ENCODE data around the gene MAFG.

DNA sequence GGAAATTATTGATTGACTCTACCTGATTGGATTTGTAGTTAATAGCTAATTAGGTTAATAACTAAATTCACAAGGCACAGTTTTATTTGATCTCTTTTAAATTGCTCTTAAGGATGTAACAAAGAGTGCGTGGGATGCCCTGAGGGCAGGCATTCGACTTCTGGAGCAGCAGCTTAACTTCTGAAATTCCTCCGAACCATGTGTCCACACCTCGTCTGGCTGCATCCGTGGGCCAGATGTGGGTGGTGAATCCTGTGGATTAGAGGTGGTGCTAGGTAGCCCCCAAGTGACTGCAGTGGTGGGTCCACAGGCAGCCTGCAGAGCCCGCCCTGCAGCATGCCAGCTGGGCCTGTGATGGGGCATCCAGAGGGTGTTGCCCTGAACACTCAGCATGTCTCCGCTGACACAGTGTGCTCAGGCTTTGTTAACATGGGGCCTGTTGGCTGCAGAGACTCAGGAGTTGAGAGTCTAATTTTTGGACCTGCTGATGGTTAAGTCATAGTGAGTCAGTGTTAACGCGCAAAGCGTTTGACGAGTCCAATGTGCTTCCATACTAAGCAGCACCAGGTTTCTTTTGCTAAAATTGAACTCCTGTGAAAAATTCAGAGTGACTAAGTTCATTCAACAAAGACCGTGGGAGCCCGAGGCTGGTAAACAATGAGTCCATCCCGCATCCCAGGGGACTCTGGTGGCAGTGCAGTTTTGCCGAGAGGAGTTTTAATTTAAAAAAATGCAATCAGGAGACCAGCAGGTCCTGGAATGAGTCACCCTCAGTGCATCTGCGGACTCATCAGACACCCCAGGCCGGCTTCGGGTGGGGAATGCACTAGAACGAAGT is 29.3 kb downstream of the MAFG start:
- TF ChIP-seq PCBP2 (IDR thresholded peaks at IDR 0.05; ENCODE audit: low read depth, low read length, poor library complexity, severe bottlenecking) (no peak), JUND (IDR thresholded peaks at IDR 0.05; ENCODE audit: borderline replicate concordance, low read depth, low read length) (peak; percentile 52; the same call in 1 of the 2 replicates), JUND (tag; IDR thresholded peaks at IDR 0.05; ENCODE audit: borderline replicate concordance, low read depth, low read length) (no peak), CREM (IDR thresholded peaks at IDR 0.05; ENCODE audit: low read depth) (no peak), ZNF561 (CRISPR knock-in tag; conservative IDR thresholded peaks at IDR 0.05) (no peak), ARNT (IDR thresholded peaks at IDR 0.05) (no peak), HCFC1 (IDR thresholded peaks at IDR 0.05; ENCODE audit: low read depth, low read length) (no peak), ZNF263 (CRISPR knock-in tag; IDR thresholded peaks at IDR 0.05; ENCODE audit: borderline replicate concordance) (no peak), POLR3A (IDR thresholded peaks at IDR 0.05; ENCODE audit: borderline replicate concordance, extremely low read depth, insufficient read depth, insufficient read length) (no peak), RFX5 (IDR thresholded peaks at IDR 0.05; ENCODE audit: low read depth, low read length) (no peak)
- TF ChIP-seq, protein P1, sequence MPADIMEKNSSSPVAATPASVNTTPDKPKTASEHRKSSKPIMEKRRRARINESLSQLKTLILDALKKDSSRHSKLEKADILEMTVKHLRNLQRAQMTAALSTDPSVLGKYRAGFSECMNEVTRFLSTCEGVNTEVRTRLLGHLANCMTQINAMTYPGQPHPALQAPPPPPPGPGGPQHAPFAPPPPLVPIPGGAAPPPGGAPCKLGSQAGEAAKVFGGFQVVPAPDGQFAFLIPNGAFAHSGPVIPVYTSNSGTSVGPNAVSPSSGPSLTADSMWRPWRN (IDR thresholded peaks at IDR 0.05; ENCODE audit: low read depth): no peak
- TF ChIP-seq, protein P2, sequence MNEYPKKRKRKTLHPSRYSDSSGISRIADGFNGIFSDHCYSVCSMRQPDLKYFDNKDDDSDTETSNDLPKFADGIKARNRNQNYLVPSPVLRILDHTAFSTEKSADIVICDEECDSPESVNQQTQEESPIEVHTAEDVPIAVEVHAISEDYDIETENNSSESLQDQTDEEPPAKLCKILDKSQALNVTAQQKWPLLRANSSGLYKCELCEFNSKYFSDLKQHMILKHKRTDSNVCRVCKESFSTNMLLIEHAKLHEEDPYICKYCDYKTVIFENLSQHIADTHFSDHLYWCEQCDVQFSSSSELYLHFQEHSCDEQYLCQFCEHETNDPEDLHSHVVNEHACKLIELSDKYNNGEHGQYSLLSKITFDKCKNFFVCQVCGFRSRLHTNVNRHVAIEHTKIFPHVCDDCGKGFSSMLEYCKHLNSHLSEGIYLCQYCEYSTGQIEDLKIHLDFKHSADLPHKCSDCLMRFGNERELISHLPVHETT (CRISPR knock-in tag; conservative IDR thresholded peaks at IDR 0.05 in 1 of 2, IDR thresholded peaks at IDR 0.05 in 1 of 2): no peak
- TF ChIP-seq, protein P3, sequence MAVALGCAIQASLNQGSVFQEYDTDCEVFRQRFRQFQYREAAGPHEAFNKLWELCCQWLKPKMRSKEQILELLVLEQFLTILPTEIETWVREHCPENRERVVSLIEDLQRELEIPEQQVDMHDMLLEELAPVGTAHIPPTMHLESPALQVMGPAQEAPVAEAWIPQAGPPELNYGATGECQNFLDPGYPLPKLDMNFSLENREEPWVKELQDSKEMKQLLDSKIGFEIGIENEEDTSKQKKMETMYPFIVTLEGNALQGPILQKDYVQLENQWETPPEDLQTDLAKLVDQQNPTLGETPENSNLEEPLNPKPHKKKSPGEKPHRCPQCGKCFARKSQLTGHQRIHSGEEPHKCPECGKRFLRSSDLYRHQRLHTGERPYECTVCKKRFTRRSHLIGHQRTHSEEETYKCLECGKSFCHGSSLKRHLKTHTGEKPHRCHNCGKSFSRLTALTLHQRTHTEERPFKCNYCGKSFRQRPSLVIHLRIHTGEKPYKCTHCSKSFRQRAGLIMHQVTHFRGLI (CRISPR knock-in tag; IDR thresholded peaks at IDR 0.05): no peak
